LNCaP clone FGC (cell line): Measurements from ENCODE around the gene PHLDA3.
A peak's percentile ranks its signal among the peaks of the same experiment; 100 is the strongest.

Experiments used
- DNase-seq: peaks from one replicate; pipeline ENCODE4 v3.0.0-alpha.2; 2011; ENCODE audit warnings: low read depth
- H3K4me3 ChIP-seq: 2 replicates; pipeline ENCODE4 v1.5.1; 2011; ENCODE audit warnings: mild to moderate bottlenecking, low read depth, low read length, control low read depth
- TF ChIP-seq, protein P1 (sequence below): IDR thresholded peaks from 2 replicates; pipeline ENCODE4 v1.5.1; 2012; ENCODE audit warnings: mild to moderate bottlenecking; ENCODE audit not compliant: control insufficient read depth, insufficient read depth; ENCODE audit errors: extremely low read depth

Gene PHLDA3

DNA sequence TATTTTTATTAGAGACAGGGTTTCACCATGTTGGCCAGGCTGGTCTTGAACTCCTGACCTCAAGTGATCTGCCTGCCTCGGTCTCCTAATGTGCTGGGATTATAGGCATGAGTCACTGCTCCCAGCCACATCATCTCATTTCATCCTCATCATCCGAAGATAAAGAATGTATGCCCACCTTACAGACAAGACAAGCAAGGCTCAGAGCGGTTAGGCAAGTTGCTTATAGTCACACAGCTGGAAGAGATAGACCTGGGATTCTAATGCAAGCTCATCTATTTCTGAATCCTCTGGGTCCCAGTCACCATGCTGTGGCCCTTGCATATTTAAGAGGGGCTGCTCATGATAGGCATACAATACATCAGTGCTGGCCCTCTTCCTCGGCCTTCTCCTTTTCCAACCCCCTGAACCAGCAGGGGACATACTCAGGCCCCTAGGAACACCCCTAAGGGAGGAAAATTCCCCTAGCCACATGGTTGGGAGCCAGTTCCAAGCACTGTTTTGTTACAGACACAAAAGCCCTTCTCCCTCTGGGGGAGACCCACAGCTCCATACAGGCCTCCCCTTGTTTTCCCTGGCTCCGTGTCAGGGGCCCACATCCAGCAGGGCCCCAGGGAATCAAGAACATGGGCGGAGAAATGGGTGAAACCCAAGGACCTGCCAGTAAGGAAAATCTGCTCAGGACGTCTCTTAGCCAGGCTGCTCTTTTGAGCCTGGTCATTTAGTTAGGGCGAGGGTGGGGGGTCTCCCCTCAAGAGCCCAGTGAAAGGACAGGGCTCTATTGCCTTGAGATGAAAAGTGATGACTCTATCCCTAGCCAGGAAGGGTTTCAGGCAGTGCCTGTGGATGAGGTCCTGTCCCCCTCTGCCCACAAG lies 31.0 kb upstream of the PHLDA3 start:
- TF ChIP-seq, protein P1, sequence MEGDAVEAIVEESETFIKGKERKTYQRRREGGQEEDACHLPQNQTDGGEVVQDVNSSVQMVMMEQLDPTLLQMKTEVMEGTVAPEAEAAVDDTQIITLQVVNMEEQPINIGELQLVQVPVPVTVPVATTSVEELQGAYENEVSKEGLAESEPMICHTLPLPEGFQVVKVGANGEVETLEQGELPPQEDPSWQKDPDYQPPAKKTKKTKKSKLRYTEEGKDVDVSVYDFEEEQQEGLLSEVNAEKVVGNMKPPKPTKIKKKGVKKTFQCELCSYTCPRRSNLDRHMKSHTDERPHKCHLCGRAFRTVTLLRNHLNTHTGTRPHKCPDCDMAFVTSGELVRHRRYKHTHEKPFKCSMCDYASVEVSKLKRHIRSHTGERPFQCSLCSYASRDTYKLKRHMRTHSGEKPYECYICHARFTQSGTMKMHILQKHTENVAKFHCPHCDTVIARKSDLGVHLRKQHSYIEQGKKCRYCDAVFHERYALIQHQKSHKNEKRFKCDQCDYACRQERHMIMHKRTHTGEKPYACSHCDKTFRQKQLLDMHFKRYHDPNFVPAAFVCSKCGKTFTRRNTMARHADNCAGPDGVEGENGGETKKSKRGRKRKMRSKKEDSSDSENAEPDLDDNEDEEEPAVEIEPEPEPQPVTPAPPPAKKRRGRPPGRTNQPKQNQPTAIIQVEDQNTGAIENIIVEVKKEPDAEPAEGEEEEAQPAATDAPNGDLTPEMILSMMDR: no peak
- H3K4me3 ChIP-seq: no peak overlapping the region
- no peak for DNase-seq

GRCh38 chr1:201499191-201499590 lies 30.2 kb upstream of the PHLDA3 start:
- TF ChIP-seq, protein P1: no peak
- DNase-seq: no peak
- no peak overlapping the region for H3K4me3 ChIP-seq

DNA sequence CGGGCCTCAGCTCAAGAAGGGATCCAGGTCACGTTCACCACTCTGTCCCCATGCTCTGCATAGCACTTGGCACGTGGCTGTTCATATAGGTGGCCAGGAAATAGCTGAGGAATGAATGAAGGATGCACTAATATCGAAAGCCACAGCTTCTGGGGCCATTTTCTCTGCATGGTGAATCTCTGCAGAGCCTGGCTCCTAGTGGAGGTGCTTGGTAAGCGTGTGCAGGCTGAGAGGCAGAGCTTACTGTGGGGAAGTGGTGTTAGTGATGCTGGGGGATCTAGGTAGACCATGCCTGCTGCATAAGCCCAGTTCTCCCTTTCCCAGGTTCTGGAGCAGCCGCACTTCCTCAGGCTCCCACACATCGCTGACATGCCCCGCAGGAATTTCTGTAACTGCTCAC lies 29.6 kb upstream of the PHLDA3 start:
- no peak for DNase-seq
- H3K4me3 ChIP-seq: no peak overlapping the region
- TF ChIP-seq, protein P1: no peak

- no peak for DNase-seq
- TF ChIP-seq, protein P1: no peak
- no peak overlapping the region for H3K4me3 ChIP-seq
Measured at GRCh38 chr1:201497935-201498509, 29.0 kb upstream of the PHLDA3 start.

DNA sequence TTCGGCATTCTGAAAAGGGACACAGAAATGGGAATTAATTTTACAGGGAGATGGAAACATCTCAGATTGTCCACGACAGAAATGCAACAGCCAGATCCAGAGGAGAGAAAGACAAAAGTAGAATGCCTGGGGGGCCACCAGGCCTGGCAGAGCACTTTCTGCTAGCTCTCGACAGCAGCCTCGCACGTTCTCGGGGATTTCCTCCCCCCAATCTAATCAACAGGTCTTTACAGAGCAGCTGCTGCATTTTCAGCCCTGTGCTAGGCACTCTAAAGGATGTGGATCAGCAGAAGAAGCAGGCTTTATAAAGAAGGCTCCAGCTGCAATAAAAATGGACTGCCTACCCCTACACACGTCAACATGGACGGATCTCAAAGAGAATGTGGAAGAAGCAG lies 27.3 kb upstream of the PHLDA3 start:
- no peak overlapping the region for H3K4me3 ChIP-seq
- TF ChIP-seq, protein P1: no peak
- no peak for DNase-seq

DNA sequence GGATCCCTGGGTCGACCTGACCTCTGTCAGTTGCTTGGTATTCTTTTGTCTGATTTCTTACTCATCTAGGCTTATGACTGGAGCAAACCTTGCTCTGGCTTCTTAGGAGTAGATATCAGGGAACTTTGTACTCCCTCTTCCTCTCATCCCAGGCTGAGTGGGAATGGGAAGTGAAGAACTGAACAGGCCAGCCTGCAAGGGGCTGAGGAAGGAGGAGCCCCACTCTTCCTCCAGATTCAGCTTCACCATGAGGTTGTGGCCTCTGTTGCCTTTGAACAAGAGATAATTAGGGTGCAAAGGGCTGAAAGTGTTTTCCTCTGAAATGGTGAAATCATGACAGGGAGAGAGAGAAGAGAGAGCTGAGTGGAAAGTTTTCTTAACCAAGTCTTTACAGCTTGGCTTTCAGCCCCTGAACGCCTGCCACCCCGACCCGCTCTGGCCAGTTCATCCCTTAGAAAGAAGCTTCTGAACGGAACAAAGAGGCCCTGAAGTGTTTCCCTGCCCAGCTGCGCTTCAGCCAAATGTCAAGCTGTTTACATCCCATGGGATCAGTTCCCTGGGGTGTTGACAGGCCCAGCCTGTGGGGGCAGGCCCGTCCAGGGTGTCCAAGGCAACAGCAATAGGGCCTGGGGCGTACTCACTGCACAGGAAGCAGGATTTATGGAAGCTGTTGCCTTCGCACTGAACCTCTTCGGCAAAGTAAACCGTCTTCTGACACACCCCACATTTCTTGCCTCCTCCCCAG lies 26.7 kb upstream of the PHLDA3 start:
- TF ChIP-seq, protein P1: no peak
- DNase-seq: peak; percentile 66
- no peak overlapping the region for H3K4me3 ChIP-seq
